ENCODE results near the gene FRMPD2. TPM values are rescaled to one million over a fixed set of nuclear protein-coding genes. Genes with fewer than 3 reads are reported as not detected.

Gene FRMPD2
- polyA plus RNA-seq, 1 donor from 2014 or later: 0.14 TPM

DNA sequence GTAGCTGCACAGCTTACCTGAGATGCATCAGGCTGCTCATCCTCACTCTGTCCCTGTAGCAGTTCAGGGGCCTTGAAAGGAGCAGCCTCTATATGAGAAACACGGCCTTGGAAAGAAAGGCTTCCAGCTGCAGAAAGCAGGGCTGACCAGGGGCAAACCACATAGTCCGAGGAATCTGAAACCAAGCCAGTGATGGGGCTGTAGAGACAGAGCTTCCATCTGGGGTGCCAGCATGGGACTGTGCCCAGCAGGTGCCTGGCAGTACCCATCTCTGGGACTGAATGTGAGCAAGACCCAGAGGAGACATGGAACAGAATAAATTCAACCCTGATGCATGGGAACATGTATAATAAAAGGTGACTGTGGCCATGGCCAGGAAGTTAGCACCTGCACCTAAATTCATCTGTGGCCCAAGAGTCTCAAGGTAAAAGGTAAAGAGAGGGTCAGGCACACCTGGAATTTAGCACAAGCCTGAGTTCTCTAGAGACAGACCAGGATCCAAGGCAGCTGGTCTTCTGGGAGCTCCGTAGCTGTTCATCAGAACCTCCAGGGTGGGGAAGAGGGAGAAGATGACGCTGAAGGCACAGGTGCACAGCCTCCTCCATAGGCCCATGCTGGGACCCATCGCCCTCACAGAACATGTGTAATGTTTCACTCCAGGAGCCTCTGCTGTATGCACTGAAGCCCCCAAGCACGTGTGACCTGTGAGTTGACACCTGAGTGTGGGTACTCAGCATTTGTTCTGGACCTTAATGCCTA lies 25.3 kb downstream of the FRMPD2 start:
- H3K79me2 ChIP-seq (replicated peaks; ENCODE audit: insufficient read depth, low read length): no peaks in the 10 kb centered on the region
- H3K27ac ChIP-seq (ENCODE audit: low read length): no peak overlapping the region
- no peak overlapping the region for H2AFZ ChIP-seq (ENCODE audit: low read depth, low read length)
- TF ChIP-seq TAF1 (IDR thresholded peaks at IDR 0.05; ENCODE audit: low read depth): no peak
- no peak for TF ChIP-seq RAD21 (conservative IDR thresholded peaks at IDR 0.05)
- no peak for TF ChIP-seq POLR2AphosphoS5 (IDR thresholded peaks at IDR 0.05)
- TF ChIP-seq, protein P1, sequence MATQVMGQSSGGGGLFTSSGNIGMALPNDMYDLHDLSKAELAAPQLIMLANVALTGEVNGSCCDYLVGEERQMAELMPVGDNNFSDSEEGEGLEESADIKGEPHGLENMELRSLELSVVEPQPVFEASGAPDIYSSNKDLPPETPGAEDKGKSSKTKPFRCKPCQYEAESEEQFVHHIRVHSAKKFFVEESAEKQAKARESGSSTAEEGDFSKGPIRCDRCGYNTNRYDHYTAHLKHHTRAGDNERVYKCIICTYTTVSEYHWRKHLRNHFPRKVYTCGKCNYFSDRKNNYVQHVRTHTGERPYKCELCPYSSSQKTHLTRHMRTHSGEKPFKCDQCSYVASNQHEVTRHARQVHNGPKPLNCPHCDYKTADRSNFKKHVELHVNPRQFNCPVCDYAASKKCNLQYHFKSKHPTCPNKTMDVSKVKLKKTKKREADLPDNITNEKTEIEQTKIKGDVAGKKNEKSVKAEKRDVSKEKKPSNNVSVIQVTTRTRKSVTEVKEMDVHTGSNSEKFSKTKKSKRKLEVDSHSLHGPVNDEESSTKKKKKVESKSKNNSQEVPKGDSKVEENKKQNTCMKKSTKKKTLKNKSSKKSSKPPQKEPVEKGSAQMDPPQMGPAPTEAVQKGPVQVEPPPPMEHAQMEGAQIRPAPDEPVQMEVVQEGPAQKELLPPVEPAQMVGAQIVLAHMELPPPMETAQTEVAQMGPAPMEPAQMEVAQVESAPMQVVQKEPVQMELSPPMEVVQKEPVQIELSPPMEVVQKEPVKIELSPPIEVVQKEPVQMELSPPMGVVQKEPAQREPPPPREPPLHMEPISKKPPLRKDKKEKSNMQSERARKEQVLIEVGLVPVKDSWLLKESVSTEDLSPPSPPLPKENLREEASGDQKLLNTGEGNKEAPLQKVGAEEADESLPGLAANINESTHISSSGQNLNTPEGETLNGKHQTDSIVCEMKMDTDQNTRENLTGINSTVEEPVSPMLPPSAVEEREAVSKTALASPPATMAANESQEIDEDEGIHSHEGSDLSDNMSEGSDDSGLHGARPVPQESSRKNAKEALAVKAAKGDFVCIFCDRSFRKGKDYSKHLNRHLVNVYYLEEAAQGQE (IDR thresholded peaks at IDR 0.05; ENCODE audit: borderline replicate concordance): no peak
- no peak for TF ChIP-seq EZH2 (IDR thresholded peaks at IDR 0.05; ENCODE audit: borderline replicate concordance, insufficient read depth, low read length, poor library complexity, severe bottlenecking)
- TF ChIP-seq MXI1 (conservative IDR thresholded peaks at IDR 0.05; ENCODE audit: poor library complexity, severe bottlenecking): no peak
- no peak for TF ChIP-seq EP300 (conservative IDR thresholded peaks at IDR 0.05; ENCODE audit: poor library complexity, severe bottlenecking)
- TF ChIP-seq, protein P2, sequence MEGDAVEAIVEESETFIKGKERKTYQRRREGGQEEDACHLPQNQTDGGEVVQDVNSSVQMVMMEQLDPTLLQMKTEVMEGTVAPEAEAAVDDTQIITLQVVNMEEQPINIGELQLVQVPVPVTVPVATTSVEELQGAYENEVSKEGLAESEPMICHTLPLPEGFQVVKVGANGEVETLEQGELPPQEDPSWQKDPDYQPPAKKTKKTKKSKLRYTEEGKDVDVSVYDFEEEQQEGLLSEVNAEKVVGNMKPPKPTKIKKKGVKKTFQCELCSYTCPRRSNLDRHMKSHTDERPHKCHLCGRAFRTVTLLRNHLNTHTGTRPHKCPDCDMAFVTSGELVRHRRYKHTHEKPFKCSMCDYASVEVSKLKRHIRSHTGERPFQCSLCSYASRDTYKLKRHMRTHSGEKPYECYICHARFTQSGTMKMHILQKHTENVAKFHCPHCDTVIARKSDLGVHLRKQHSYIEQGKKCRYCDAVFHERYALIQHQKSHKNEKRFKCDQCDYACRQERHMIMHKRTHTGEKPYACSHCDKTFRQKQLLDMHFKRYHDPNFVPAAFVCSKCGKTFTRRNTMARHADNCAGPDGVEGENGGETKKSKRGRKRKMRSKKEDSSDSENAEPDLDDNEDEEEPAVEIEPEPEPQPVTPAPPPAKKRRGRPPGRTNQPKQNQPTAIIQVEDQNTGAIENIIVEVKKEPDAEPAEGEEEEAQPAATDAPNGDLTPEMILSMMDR (IDR thresholded peaks at IDR 0.05; ENCODE audit: poor library complexity, severe bottlenecking): no peak
- TF ChIP-seq SMC3 (conservative IDR thresholded peaks at IDR 0.05; ENCODE audit: poor library complexity): no peak
- H3K27me3 ChIP-seq (ENCODE audit: insufficient read depth, low read depth, low read length): no peaks in the 10 kb centered on the region
- H3K9me2 ChIP-seq (ENCODE audit: insufficient read depth, low read length): no peaks in the 10 kb centered on the region
- no peaks in the 10 kb centered on the region for H3F3A ChIP-seq (ENCODE audit: insufficient read depth, low read length, poor library complexity, severe bottlenecking)
- no peak overlapping the region for H3K9ac ChIP-seq (ENCODE audit: low read length)
- no peak overlapping the region for H3K4me2 ChIP-seq (ENCODE audit: low read length)
- no peaks in the 10 kb centered on the region for H4K20me1 ChIP-seq (ENCODE audit: insufficient read depth)
- H3K9me3 ChIP-seq (ENCODE audit: low read length): no peaks in the 10 kb centered on the region
- H3K36me3 ChIP-seq (ENCODE audit: insufficient read depth, low read length): no peaks in the 10 kb centered on the region
- H3K4me3 ChIP-seq (ENCODE audit: low read length): no peak overlapping the region

DNA sequence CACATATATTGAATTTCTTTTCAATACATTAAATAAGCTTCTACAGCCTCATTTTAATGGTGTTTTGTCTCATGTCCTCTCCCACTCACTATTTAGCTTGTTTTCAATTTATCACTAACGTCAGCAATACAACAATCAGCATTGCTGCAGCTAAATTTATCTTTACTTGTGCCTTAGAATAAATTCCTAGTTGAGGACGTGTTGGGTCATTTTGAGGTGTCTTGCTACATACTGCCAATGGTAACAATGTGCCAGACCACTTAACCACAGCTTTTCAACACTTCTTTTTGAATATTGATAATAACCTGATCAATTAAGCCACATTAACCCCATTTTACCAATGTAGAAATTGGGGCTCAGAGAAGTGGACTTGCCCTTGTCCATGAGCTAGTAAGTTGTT lies 26.0 kb downstream of the FRMPD2 start:
- no peaks in the 10 kb centered on the region for H3K9me3 ChIP-seq (ENCODE audit: low read length)
- H3K36me3 ChIP-seq (ENCODE audit: insufficient read depth, low read length): no peaks in the 10 kb centered on the region
- no peaks in the 10 kb centered on the region for H3F3A ChIP-seq (ENCODE audit: insufficient read depth, low read length, poor library complexity, severe bottlenecking)
- H3K4me3 ChIP-seq (ENCODE audit: low read length): no peak overlapping the region
- no peak overlapping the region for H3K9ac ChIP-seq (ENCODE audit: low read length)
- H3K4me2 ChIP-seq (ENCODE audit: low read length): no peak overlapping the region
- TF ChIP-seq, protein P2 (IDR thresholded peaks at IDR 0.05; ENCODE audit: poor library complexity, severe bottlenecking): no peak
- TF ChIP-seq MXI1 (conservative IDR thresholded peaks at IDR 0.05; ENCODE audit: poor library complexity, severe bottlenecking) (no peak), SMC3 (conservative IDR thresholded peaks at IDR 0.05; ENCODE audit: poor library complexity) (no peak), POLR2AphosphoS5 (IDR thresholded peaks at IDR 0.05) (no peak), RAD21 (conservative IDR thresholded peaks at IDR 0.05) (no peak), EZH2 (IDR thresholded peaks at IDR 0.05; ENCODE audit: borderline replicate concordance, insufficient read depth, low read length, poor library complexity, severe bottlenecking) (no peak), TAF1 (IDR thresholded peaks at IDR 0.05; ENCODE audit: low read depth) (no peak)
- H3K79me2 ChIP-seq (replicated peaks; ENCODE audit: insufficient read depth, low read length): no peaks in the 10 kb centered on the region
- H3K9me2 ChIP-seq (ENCODE audit: insufficient read depth, low read length): no peaks in the 10 kb centered on the region
- H3K27me3 ChIP-seq (ENCODE audit: insufficient read depth, low read depth, low read length): no peaks in the 10 kb centered on the region
- no peak overlapping the region for H2AFZ ChIP-seq (ENCODE audit: low read depth, low read length)
- no peaks in the 10 kb centered on the region for H4K20me1 ChIP-seq (ENCODE audit: insufficient read depth)
- no peak overlapping the region for H3K27ac ChIP-seq (ENCODE audit: low read length)
